CD4-positive, alpha-beta T cell (primary cell): ENCODE measurements around the gene USP35. TPM values are rescaled to one million over a fixed set of nuclear protein-coding genes. Genes with fewer than 3 reads are reported as not detected.

Experiments
- ATAC-seq: fragments of 200-7000 bp; cut with Tn5 transposase; one replicate; pipeline ENCODE4 v1.10.0; 2022; ENCODE audit warnings: mild to moderate bottlenecking; ENCODE audit not compliant: poor library complexity
- CTCF ChIA-PET: fragments of 350-600 bp; sonication (Branson Sonifier 250); formaldehyde crosslinking; loops from one replicate; lab custom pipeline; 2021; ENCODE audit warnings: antibody characterized with exemption, inconsistent platforms; lab: Charles Lee
- POLR2A ChIA-PET: fragments of 350-600 bp; sonication (Branson Sonifier 250); formaldehyde crosslinking; loops from one replicate; lab custom pipeline; 2021; ENCODE audit warnings: antibody characterized with exemption, inconsistent platforms; lab: Charles Lee
- DNase-seq, 14 experiments: peaks; one replicate each; pipeline ENCODE4 v3.0.0-alpha.2; 2013 to 2020; ENCODE audit warnings: mixed read lengths in 2 of 14
- H3K27ac ChIP-seq, 2 donors: one replicate each; pipeline versions ENCODE4 v1.5.1 to v1.7.0; 2013; ENCODE audit warnings: low read length in 2 of 2, low read depth in 1 of 2, mild to moderate bottlenecking in 1 of 2
- H3K27me3 ChIP-seq, 2 experiments: 1 replicate in 1 of 2; 2 replicates in 1 of 2; pipeline versions ENCODE4 v1.6.1 to v1.7.0; 2013; ENCODE audit warnings: low read length in 2 of 2, control low read depth in 1 of 2, mild to moderate bottlenecking in 1 of 2, moderate library complexity in 1 of 2; ENCODE audit not compliant: insufficient read depth in 2 of 2, control insufficient read depth in 1 of 2
- H3K36me3 ChIP-seq: one replicate; pipeline ENCODE4 v1.6.1; 2013; ENCODE audit warnings: low read length, control low read depth; ENCODE audit not compliant: insufficient read depth
- H3K4me1 ChIP-seq: one replicate; pipeline ENCODE4 v1.6.1; 2013; ENCODE audit warnings: low read length, control low read depth; ENCODE audit not compliant: insufficient read depth
- H3K4me3 ChIP-seq: one replicate; pipeline ENCODE4 v1.5.1; 2013; ENCODE audit warnings: mild to moderate bottlenecking, low read length, moderate library complexity
- H3K9me3 ChIP-seq, 2 experiments: 1 replicate in 1 of 2; 2 replicates in 1 of 2; pipeline versions ENCODE4 v1.6.1 to v1.7.0; 2013; ENCODE audit warnings: low read length in 2 of 2, mild to moderate bottlenecking in 2 of 2, control low read depth in 1 of 2, moderate library complexity in 1 of 2; ENCODE audit not compliant: control insufficient read depth in 1 of 2, insufficient read depth in 1 of 2
- H3K27ac Mint-ChIP-seq: one replicate; pipeline ENCODE4 v1.8.0; 2020; ENCODE audit warnings: mixed read lengths
- H3K27me3 Mint-ChIP-seq: one replicate; pipeline ENCODE4 v1.8.0; 2021; ENCODE audit warnings: mixed read lengths
- H3K36me3 Mint-ChIP-seq: one replicate; pipeline ENCODE4 v1.8.0; 2021; ENCODE audit warnings: low read depth, mixed read lengths
- H3K4me1 Mint-ChIP-seq: one replicate; pipeline ENCODE4 v1.8.0; 2021; ENCODE audit warnings: low read depth, mixed read lengths
- H3K4me3 Mint-ChIP-seq: one replicate; pipeline ENCODE4 v1.8.0; 2020; ENCODE audit warnings: mild to moderate bottlenecking, mixed read lengths
- H3K9me3 Mint-ChIP-seq: one replicate; pipeline ENCODE4 v1.8.0; 2020; ENCODE audit warnings: mixed read lengths
- intact Hi-C, 2 experiments: fragments of 100-400 bp; cut with DNase I in 1 of 2; cut with micrococcal nuclease in 1 of 2; formaldehyde crosslinking; loops; one replicate each; pipeline versions ENCODE4 v1.15.1 to v1.9.0; 2023 to 2025; cut with DNase I, micrococcal nuclease
- total RNA-seq, 174 experiments: library from RNA in 2 of 174; stranded (reverse) in 2 of 174; gene quantifications; one replicate each; pipeline ENCODE4 v1.2.3 and lab custom pipeline; 2021 to 2026
- TF ChIP-seq, protein P1 (sequence below): fragments of 200-600 bp; IDR thresholded peaks from one replicate; pipeline ENCODE4 v1.8.0; 2022; ENCODE audit warnings: antibody characterized with exemption, mild to moderate bottlenecking

USP35 gene
- total RNA-seq, 2 experiments from 2014 or later, result 29.2 to 33.1 TPM

GRCh38 chr11:78234006-78234405, 45.3 kb downstream of the USP35 start:
- peaks cover 9% of the 10 kb centered on the region for H3K4me1 Mint-ChIP-seq
- DNase-seq (no peak), ATAC-seq (no peak)
- H3K36me3 ChIP-seq, result no peaks in the 10 kb centered on the region
- no peak overlapping the region for H3K27ac ChIP-seq
- intact Hi-C loops, result no loop called here
- H3K9me3 ChIP-seq, result no peaks in the 10 kb centered on the region
- TF ChIP-seq, protein P1, sequence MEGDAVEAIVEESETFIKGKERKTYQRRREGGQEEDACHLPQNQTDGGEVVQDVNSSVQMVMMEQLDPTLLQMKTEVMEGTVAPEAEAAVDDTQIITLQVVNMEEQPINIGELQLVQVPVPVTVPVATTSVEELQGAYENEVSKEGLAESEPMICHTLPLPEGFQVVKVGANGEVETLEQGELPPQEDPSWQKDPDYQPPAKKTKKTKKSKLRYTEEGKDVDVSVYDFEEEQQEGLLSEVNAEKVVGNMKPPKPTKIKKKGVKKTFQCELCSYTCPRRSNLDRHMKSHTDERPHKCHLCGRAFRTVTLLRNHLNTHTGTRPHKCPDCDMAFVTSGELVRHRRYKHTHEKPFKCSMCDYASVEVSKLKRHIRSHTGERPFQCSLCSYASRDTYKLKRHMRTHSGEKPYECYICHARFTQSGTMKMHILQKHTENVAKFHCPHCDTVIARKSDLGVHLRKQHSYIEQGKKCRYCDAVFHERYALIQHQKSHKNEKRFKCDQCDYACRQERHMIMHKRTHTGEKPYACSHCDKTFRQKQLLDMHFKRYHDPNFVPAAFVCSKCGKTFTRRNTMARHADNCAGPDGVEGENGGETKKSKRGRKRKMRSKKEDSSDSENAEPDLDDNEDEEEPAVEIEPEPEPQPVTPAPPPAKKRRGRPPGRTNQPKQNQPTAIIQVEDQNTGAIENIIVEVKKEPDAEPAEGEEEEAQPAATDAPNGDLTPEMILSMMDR, result no peak
- H3K4me1 ChIP-seq, result no peaks in the 10 kb centered on the region
- no peak overlapping the region for H3K4me3 ChIP-seq
- H3K4me3 Mint-ChIP-seq, result no peak overlapping the region
- H3K27me3 Mint-ChIP-seq, result no peaks in the 10 kb centered on the region
- no peaks in the 10 kb centered on the region for H3K27me3 ChIP-seq
- CTCF ChIA-PET, result no interaction called here
- no peak overlapping the region for H3K27ac Mint-ChIP-seq
- no peaks in the 10 kb centered on the region for H3K36me3 Mint-ChIP-seq
- POLR2A ChIA-PET, result no interaction called here
- no peaks in the 10 kb centered on the region for H3K9me3 Mint-ChIP-seq

DNA sequence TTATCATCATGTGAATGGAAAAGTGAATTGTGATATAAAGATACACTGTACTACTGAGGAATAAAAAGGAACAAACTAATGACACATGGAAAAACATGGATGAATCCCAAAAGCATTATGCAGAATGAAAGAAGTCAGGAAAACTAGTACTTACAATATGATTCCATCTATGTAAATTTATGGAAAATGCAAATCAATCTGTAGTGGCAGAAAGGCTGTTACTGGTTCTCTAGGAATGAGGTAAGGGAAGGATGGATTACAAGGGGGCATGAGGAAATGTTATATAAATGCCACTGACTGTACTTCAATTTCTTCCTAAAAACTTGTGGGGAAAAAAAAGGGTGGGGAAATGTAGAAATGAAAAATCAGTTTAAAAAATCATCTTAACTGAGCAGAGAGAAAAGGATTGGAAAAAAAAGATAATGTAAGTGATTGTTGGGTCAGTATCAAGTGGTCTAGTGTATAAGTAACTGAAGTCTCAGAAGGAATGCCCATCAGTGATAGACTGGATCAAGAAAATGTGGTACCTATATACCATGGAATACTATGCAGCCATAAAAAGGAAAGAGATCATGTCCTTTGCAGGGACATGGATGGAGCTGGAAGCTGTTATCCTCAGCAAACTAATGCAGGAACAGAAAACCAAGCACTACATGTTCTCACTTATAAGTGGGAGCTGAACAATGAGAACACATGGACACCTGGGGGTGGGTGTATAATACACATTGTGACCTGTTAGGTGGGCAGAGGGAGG, 48.8 kb downstream of the USP35 start:
- no peaks in the 10 kb centered on the region for H3K36me3 ChIP-seq
- H3K4me3 ChIP-seq, result no peak overlapping the region
- peaks cover 15 to 16% of the 10 kb centered on the region in 2 experiments for H3K9me3 ChIP-seq
- Mint-ChIP-seq H3K27ac (no peak overlapping the region), H3K27me3 (no peaks in the 10 kb centered on the region), H3K4me3 (no peak overlapping the region), H3K36me3 (peaks cover 9% of the 10 kb centered on the region), H3K9me3 (peaks cover 8% of the 10 kb centered on the region), H3K4me1 (no peaks in the 10 kb centered on the region)
- ChIA-PET POLR2A (no interaction called here), CTCF (interaction anchor here (0.7 kb wide), 1 partner anchor 65 kb away, joined by 3 read pairs; no protein-coding TSS in a partner anchor)
- H3K4me1 ChIP-seq, result no peaks in the 10 kb centered on the region
- DNase-seq, result no peak
- no peaks in the 10 kb centered on the region for H3K27me3 ChIP-seq
- TF ChIP-seq, protein P1, result no peak
- intact Hi-C loops, result no loop called here
- no peak overlapping the region for H3K27ac ChIP-seq
- no peak for ATAC-seq

DNA sequence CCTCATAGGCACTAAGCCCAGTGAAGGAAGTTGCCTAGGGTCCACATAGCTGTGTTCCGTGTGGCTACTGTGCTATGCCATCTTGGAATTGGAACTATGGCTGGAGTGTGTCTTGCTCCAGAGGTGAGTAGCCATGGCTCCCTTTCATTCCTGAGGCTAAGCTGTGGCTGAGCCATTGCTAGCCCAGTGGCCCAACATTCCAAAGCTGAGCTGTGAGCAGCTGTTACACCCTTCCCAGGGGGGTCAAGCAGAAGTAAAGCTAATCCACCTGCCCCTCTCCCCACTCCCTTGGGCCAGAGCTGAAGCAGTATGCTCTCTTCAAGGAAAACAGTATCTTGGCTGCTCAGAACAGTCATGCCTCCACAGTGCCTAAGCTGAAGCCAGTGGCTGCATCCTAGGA, 51.1 kb downstream of the USP35 start:
- Mint-ChIP-seq H3K4me1 (peaks cover 8% of the 10 kb centered on the region), H3K36me3 (peaks cover 15% of the 10 kb centered on the region), H3K27ac (no peak overlapping the region), H3K9me3 (peaks cover 9% of the 10 kb centered on the region), H3K4me3 (no peak overlapping the region), H3K27me3 (no peaks in the 10 kb centered on the region)
- Histone ChIP-seq H3K4me3 (no peak overlapping the region), H3K9me3 (peaks cover 15 to 19% of the 10 kb centered on the region in 2 experiments), H3K36me3 (no peaks in the 10 kb centered on the region), H3K27me3 (no peaks in the 10 kb centered on the region), H3K27ac (no peak overlapping the region), H3K4me1 (no peaks in the 10 kb centered on the region)
- ChIA-PET CTCF (no interaction called here), POLR2A (interaction anchor here (0.6 kb wide), 1 partner anchor 36 kb away, joined by 3 read pairs; no protein-coding TSS in a partner anchor)
- DNase-seq (no peak), ATAC-seq (no peak)
- TF ChIP-seq, protein P1, result no peak
- intact Hi-C loops, result no loop called here
